Neural cell (in vitro differentiated cells): ENCODE results near the gene MPHOSPH9. TPM values are rescaled to one million over a fixed set of nuclear protein-coding genes. Genes with fewer than 3 reads are reported as not detected.

Source experiments
- H2AFZ ChIP-seq: fragments of 200-600, 300-800 bp; sonication (generic), shearing (Covaris generic); 2 replicates; pipeline ENCODE4 v1.6.0; 2014; ENCODE audit warnings: low read depth, mild to moderate bottlenecking, antibody characterized with exemption, low read length, moderate library complexity
- H3F3A ChIP-seq: fragments of 200-600 bp; shearing (Covaris generic); 2 replicates; pipeline ENCODE4 v1.6.1; 2016; ENCODE audit warnings: mild to moderate bottlenecking, moderate library complexity, mixed read lengths, antibody characterized with exemption, low read length; ENCODE audit not compliant: insufficient read depth, poor library complexity, severe bottlenecking
- H3K27ac ChIP-seq: fragments of 200-600, 300-800 bp; sonication (generic), shearing (Covaris generic); 2 replicates; pipeline ENCODE4 v1.5.1; 2014; ENCODE audit warnings: mild to moderate bottlenecking, low read length, moderate library complexity
- H3K27me3 ChIP-seq: fragments of 300-800, 200-600 bp; sonication (generic), shearing (Covaris generic); 2 replicates; pipeline ENCODE4 v1.6.0; 2014; ENCODE audit warnings: mild to moderate bottlenecking, low read depth, low read length, moderate library complexity; ENCODE audit not compliant: insufficient read depth
- H3K36me3 ChIP-seq: fragments of 300-800, 200-600 bp; sonication (generic), shearing (Covaris generic); 2 replicates; pipeline ENCODE4 v1.5.1; 2014; ENCODE audit warnings: mild to moderate bottlenecking, antibody characterized with exemption, low read length, moderate library complexity; ENCODE audit not compliant: insufficient read depth
- H3K4me2 ChIP-seq: fragments of 300-800, 200-600 bp; sonication (generic), shearing (Covaris generic); 2 replicates; pipeline ENCODE4 v1.6.0; 2014; ENCODE audit warnings: mild to moderate bottlenecking, low read length
- H3K4me3 ChIP-seq: fragments of 300-800, 200-600 bp; sonication (generic), shearing (Covaris generic); 2 replicates; pipeline ENCODE4 v1.5.1; 2014; ENCODE audit warnings: mild to moderate bottlenecking, low read length, moderate library complexity
- H3K79me2 ChIP-seq: fragments of 200-600 bp; shearing (Covaris generic); replicated peaks from 2 replicates; pipeline ENCODE4 v1.6.0; 2014; ENCODE audit warnings: mild to moderate bottlenecking, low read length, moderate library complexity; ENCODE audit not compliant: insufficient read depth
- H3K9ac ChIP-seq: fragments of 300-800, 200-600 bp; sonication (generic), shearing (Covaris generic); 2 replicates; pipeline ENCODE4 v1.6.1; 2016; ENCODE audit warnings: mild to moderate bottlenecking, low read length, mixed read lengths
- H3K9me2 ChIP-seq: fragments of 200-600 bp; shearing (Covaris generic); 2 replicates; pipeline ENCODE4 v1.6.1; 2016; ENCODE audit warnings: mild to moderate bottlenecking, low read length, mixed read lengths; ENCODE audit not compliant: insufficient read depth
- H3K9me3 ChIP-seq: fragments of 200-600, 300-800 bp; sonication (generic), shearing (Covaris generic); 2 replicates; pipeline ENCODE4 v1.6.1; 2016; ENCODE audit warnings: mild to moderate bottlenecking, mixed run types, low read length, moderate library complexity, mixed read lengths
- H4K20me1 ChIP-seq: fragments of 200-600 bp; shearing (Covaris generic); 2 replicates; pipeline ENCODE4 v1.6.1; 2016; ENCODE audit warnings: mild to moderate bottlenecking, mixed run types; ENCODE audit not compliant: insufficient read depth
- EP300 ChIP-seq: fragments of 450-650 bp; conservative IDR thresholded peaks from 2 replicates; pipeline ENCODE4 v1.6.1; 2014; ENCODE audit warnings: antibody characterized with exemption, mild to moderate bottlenecking, moderate library complexity; ENCODE audit not compliant: poor library complexity, severe bottlenecking
- EZH2 ChIP-seq: fragments of 200-600, 300-800 bp; shearing (Covaris generic), sonication (generic); IDR thresholded peaks from 2 replicates; pipeline ENCODE4 v1.6.1; 2014; ENCODE audit warnings: antibody characterized with exemption, low read length, borderline replicate concordance, mild to moderate bottlenecking; ENCODE audit not compliant: insufficient read depth, poor library complexity, severe bottlenecking
- MXI1 ChIP-seq: fragments of 450-650 bp; conservative IDR thresholded peaks from 2 replicates; pipeline ENCODE4 v1.6.1; 2014; ENCODE audit warnings: antibody characterized with exemption, mild to moderate bottlenecking; ENCODE audit not compliant: poor library complexity, severe bottlenecking
- POLR2AphosphoS5 ChIP-seq: IDR thresholded peaks from 2 replicates; pipeline ENCODE4 v1.6.1; 2012
- RAD21 ChIP-seq: fragments of 450-650 bp; conservative IDR thresholded peaks from 2 replicates; pipeline ENCODE4 v1.6.1; 2014; ENCODE audit warnings: antibody characterized with exemption, mild to moderate bottlenecking, moderate library complexity
- SMC3 ChIP-seq: fragments of 450-650 bp; conservative IDR thresholded peaks from 2 replicates; pipeline ENCODE4 v1.6.1; 2014; ENCODE audit warnings: antibody characterized with exemption, mild to moderate bottlenecking, moderate library complexity; ENCODE audit not compliant: poor library complexity
- TAF1 ChIP-seq: IDR thresholded peaks from 2 replicates; pipeline ENCODE4 v1.6.1; 2012; ENCODE audit warnings: low read depth
- polyA plus RNA-seq: library from polyadenylated mRNA; depleted of rRNA; stranded (reverse); fragments of >200 nt; gene quantifications from 2 replicates; pipeline ENCODE4 v1.2.3, GENCODE V29; 2014
- TF ChIP-seq, protein P1 (sequence below): IDR thresholded peaks from 2 replicates; pipeline ENCODE4 v1.6.1; 2012; ENCODE audit warnings: borderline replicate concordance
- TF ChIP-seq, protein P2 (sequence below): fragments of 450-650 bp; IDR thresholded peaks from 2 replicates; pipeline ENCODE4 v1.5.1; 2014; ENCODE audit warnings: antibody characterized with exemption, mild to moderate bottlenecking, moderate library complexity; ENCODE audit not compliant: poor library complexity, severe bottlenecking

The MPHOSPH9 gene
- polyA plus RNA-seq, 1 donor from 2014 or later = 59.1 TPM

DNA sequence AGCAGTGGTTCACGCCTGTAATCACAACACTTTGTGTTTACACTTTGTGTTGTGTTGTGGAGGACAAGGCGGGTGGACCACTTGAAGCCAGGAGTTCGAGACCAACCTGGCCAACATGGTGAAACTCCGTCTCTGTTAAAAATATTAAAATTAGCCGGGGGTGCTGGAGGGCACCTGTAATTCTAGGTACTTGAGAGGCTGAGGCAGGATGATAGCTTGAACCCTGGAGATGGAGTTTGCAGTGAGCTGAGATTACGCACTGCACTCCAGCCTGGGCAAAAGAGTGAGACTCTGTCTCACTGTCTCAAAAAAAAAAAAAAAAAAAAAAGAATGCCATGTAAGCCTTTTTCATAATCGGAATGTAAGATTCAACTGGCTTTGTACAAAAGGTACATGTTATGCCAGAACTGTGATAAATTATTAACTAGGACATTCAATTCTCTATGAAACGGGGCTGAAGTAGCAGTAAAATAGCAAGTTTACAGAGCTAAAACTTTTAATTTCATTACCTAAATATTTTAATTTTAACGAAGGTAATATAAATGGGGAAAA is 68.2 kb downstream of the MPHOSPH9 start:
- Histone ChIP-seq H3K79me2 (no peaks in the 10 kb centered on the region), H4K20me1 (no peaks in the 10 kb centered on the region), H3K9me2 (no peaks in the 10 kb centered on the region), H2AFZ (no peak overlapping the region), H3K9ac (no peak overlapping the region), H3K9me3 (no peaks in the 10 kb centered on the region), H3K36me3 (no peaks in the 10 kb centered on the region), H3F3A (no peaks in the 10 kb centered on the region), H3K27ac (no peak overlapping the region), H3K4me3 (no peak overlapping the region), H3K27me3 (no peaks in the 10 kb centered on the region), H3K4me2 (no peak overlapping the region)
- TF ChIP-seq EZH2 (no peak), POLR2AphosphoS5 (no peak)

DNA sequence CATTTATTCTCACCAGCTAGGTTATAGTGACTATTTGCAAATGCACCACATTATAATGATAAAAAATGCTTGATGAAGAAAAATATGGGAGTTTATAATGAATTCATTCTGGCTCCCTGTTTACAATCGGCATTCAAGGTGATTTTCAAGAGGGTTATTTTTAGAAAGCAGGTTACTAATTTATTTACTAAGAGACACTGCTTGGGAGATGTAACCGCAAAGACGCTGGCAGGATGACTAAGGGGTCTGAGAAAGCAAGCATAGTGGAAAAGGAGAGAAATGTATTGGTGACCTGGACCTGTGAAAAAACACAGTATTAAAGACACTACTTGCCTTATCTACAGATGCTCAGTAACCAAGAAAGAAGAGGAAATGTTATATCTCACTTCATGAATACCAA is 68.7 kb downstream of the MPHOSPH9 start:
- no peak overlapping the region for H2AFZ ChIP-seq
- H3K27ac ChIP-seq = no peak overlapping the region
- H3K9ac ChIP-seq = no peak overlapping the region
- H3K4me3 ChIP-seq = no peak overlapping the region
- no peaks in the 10 kb centered on the region for H4K20me1 ChIP-seq
- no peaks in the 10 kb centered on the region for H3K36me3 ChIP-seq
- H3K9me2 ChIP-seq = no peaks in the 10 kb centered on the region
- no peaks in the 10 kb centered on the region for H3K9me3 ChIP-seq
- H3K27me3 ChIP-seq = no peaks in the 10 kb centered on the region
- H3F3A ChIP-seq = no peaks in the 10 kb centered on the region
- no peak for TF ChIP-seq RAD21
- TF ChIP-seq EZH2 = no peak
- H3K4me2 ChIP-seq = no peak overlapping the region
- no peaks in the 10 kb centered on the region for H3K79me2 ChIP-seq

DNA sequence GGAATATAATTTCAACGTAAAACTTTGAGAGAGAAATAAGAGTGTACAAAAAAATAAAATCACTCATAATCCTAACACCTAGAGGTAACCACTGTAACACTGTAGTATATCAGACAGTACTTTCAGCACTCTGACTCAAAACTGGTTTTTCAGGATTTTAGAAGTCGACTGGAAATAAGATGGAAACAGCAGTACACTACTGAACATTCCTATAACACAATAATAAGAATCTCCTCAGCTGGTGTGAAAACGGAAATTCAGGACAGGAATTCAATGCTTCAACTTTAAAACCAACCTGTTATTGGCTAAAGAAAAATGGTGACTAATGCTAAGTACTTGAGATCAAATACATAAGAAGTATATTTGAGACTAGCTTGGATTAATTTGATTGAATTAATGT is 69.7 kb downstream of the MPHOSPH9 start:
- H3K9me3 ChIP-seq = no peaks in the 10 kb centered on the region
- H3K4me3 ChIP-seq = no peak overlapping the region
- H3K9me2 ChIP-seq = no peaks in the 10 kb centered on the region
- H3K27me3 ChIP-seq = no peaks in the 10 kb centered on the region
- H2AFZ ChIP-seq = no peak overlapping the region
- no peaks in the 10 kb centered on the region for H3F3A ChIP-seq
- H3K27ac ChIP-seq = no peak overlapping the region
- H4K20me1 ChIP-seq = no peaks in the 10 kb centered on the region
- no peak overlapping the region for H3K9ac ChIP-seq
- TF ChIP-seq, protein P1, sequence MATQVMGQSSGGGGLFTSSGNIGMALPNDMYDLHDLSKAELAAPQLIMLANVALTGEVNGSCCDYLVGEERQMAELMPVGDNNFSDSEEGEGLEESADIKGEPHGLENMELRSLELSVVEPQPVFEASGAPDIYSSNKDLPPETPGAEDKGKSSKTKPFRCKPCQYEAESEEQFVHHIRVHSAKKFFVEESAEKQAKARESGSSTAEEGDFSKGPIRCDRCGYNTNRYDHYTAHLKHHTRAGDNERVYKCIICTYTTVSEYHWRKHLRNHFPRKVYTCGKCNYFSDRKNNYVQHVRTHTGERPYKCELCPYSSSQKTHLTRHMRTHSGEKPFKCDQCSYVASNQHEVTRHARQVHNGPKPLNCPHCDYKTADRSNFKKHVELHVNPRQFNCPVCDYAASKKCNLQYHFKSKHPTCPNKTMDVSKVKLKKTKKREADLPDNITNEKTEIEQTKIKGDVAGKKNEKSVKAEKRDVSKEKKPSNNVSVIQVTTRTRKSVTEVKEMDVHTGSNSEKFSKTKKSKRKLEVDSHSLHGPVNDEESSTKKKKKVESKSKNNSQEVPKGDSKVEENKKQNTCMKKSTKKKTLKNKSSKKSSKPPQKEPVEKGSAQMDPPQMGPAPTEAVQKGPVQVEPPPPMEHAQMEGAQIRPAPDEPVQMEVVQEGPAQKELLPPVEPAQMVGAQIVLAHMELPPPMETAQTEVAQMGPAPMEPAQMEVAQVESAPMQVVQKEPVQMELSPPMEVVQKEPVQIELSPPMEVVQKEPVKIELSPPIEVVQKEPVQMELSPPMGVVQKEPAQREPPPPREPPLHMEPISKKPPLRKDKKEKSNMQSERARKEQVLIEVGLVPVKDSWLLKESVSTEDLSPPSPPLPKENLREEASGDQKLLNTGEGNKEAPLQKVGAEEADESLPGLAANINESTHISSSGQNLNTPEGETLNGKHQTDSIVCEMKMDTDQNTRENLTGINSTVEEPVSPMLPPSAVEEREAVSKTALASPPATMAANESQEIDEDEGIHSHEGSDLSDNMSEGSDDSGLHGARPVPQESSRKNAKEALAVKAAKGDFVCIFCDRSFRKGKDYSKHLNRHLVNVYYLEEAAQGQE = no peak
- TF ChIP-seq EZH2 (no peak), RAD21 (no peak), TAF1 (no peak), SMC3 (no peak), POLR2AphosphoS5 (no peak), EP300 (no peak), MXI1 (no peak)
- TF ChIP-seq, protein P2, sequence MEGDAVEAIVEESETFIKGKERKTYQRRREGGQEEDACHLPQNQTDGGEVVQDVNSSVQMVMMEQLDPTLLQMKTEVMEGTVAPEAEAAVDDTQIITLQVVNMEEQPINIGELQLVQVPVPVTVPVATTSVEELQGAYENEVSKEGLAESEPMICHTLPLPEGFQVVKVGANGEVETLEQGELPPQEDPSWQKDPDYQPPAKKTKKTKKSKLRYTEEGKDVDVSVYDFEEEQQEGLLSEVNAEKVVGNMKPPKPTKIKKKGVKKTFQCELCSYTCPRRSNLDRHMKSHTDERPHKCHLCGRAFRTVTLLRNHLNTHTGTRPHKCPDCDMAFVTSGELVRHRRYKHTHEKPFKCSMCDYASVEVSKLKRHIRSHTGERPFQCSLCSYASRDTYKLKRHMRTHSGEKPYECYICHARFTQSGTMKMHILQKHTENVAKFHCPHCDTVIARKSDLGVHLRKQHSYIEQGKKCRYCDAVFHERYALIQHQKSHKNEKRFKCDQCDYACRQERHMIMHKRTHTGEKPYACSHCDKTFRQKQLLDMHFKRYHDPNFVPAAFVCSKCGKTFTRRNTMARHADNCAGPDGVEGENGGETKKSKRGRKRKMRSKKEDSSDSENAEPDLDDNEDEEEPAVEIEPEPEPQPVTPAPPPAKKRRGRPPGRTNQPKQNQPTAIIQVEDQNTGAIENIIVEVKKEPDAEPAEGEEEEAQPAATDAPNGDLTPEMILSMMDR = no peak
- no peak overlapping the region for H3K4me2 ChIP-seq
- no peaks in the 10 kb centered on the region for H3K79me2 ChIP-seq
- no peaks in the 10 kb centered on the region for H3K36me3 ChIP-seq
